B cell (primary cell): ENCODE results near the gene TTLL6. TPM values are rescaled to one million over a fixed set of nuclear protein-coding genes. Genes with fewer than 3 reads are reported as not detected.
A peak's percentile ranks its signal among the peaks of the same experiment; 100 is the strongest.

Experiments used
- ATAC-seq: fragments of 200-7000 bp; cut with Tn5 transposase; one replicate; pipeline ENCODE4 v1.10.0; 2021; ENCODE audit warnings: low read depth, mild to moderate bottlenecking, moderate number of reproducible peaks, moderate library complexity
- CTCF ChIA-PET: fragments of 350-600 bp; sonication (Branson Sonifier 250); formaldehyde crosslinking; loops from one replicate; lab custom pipeline; 2021; ENCODE audit warnings: antibody characterized with exemption, inconsistent platforms; lab: Charles Lee
- POLR2A ChIA-PET: fragments of 350-600 bp; sonication (Branson Sonifier 250); formaldehyde crosslinking; loops from one replicate; lab custom pipeline; 2021; ENCODE audit warnings: antibody characterized with exemption; lab: Charles Lee
- DNase-seq: peaks from one replicate; pipeline ENCODE4 v3.0.0; 2013
- H2AFZ ChIP-seq: 2 replicates; pipeline ENCODE4 v1.6.1; 2012; ENCODE audit warnings: mild to moderate bottlenecking, low read depth, low read length; ENCODE audit not compliant: insufficient read depth, poor library complexity, severe bottlenecking
- H3K27ac ChIP-seq, 2 donors: 1 replicate in 1 of 2; 2 replicates in 1 of 2; pipeline ENCODE4 v1.5.1; 2012 to 2013; ENCODE audit warnings: low read length in 2 of 2, mild to moderate bottlenecking in 2 of 2, moderate library complexity in 1 of 2
- H3K27me3 ChIP-seq, 4 experiments: fragments of 200-600 bp in 1 of 4; sonication (generic) in 1 of 4; replicated peaks in 1 of 4; 1 replicate in 2 of 4; 2 replicates in 2 of 4; pipeline versions ENCODE4 v1.6.1 to v1.7.0; 2013 to 2016; ENCODE audit warnings: low read length in 3 of 4, mild to moderate bottlenecking in 2 of 4, mixed read lengths in 1 of 4, moderate library complexity in 1 of 4; ENCODE audit not compliant: insufficient read depth in 4 of 4, control insufficient read depth in 3 of 4; ENCODE audit errors: control extremely low read depth in 1 of 4
- H3K36me3 ChIP-seq, 2 experiments: replicated peaks in 1 of 2; 1 replicate in 1 of 2; 2 replicates in 1 of 2; pipeline versions ENCODE4 v1.6.1 to v1.7.1; 2013; ENCODE audit warnings: low read length in 1 of 2; ENCODE audit not compliant: insufficient read depth in 2 of 2, control insufficient read depth in 1 of 2; ENCODE audit errors: control extremely low read depth in 1 of 2, extremely low read depth in 1 of 2
- H3K4me1 ChIP-seq, 2 donors: fragments of 200-600 bp in 1 of 2; sonication (generic) in 1 of 2; 1 replicate in 1 of 2; 2 replicates in 1 of 2; pipeline versions ENCODE4 v1.5.1 to v1.6.1; 2013 to 2017; ENCODE audit warnings: low read length in 2 of 2; ENCODE audit not compliant: control insufficient read depth in 2 of 2, insufficient read depth in 2 of 2
- H3K4me2 ChIP-seq: replicated peaks from 2 replicates; pipeline ENCODE3; 2012; ENCODE audit warnings: mild to moderate bottlenecking, low read depth, low read length; ENCODE audit not compliant: poor library complexity, severe bottlenecking
- H3K4me3 ChIP-seq, 5 experiments: fragments of 200-600 bp in 1 of 5; sonication (generic) in 1 of 5; 1 replicate in 3 of 5; 2 replicates in 2 of 5; pipeline versions ENCODE4 v1.5.1 to v1.7.0; 2011 to 2016; ENCODE audit warnings: low read length in 4 of 5, mild to moderate bottlenecking in 4 of 5, low read depth in 2 of 5, control low read depth in 1 of 5, moderate library complexity in 1 of 5; ENCODE audit not compliant: insufficient read depth in 1 of 5; ENCODE audit errors: control extremely low read depth in 1 of 5, extremely low read depth in 1 of 5
- H3K79me2 ChIP-seq: fragments of 200-600 bp; sonication (generic); one replicate; pipeline ENCODE4 v1.6.0; 2016; ENCODE audit warnings: low read length; ENCODE audit not compliant: control insufficient read depth, insufficient read depth
- H3K9ac ChIP-seq: fragments of 200-600 bp; sonication (generic); 2 replicates; pipeline ENCODE4 v1.6.1; 2017; ENCODE audit warnings: mild to moderate bottlenecking, low read length, moderate library complexity
- H3K9me3 ChIP-seq, 3 donors: one replicate each; pipeline versions ENCODE4 v1.6.1 to v1.7.1; 2013; ENCODE audit warnings: low read length in 2 of 3; ENCODE audit not compliant: control insufficient read depth in 2 of 3, insufficient read depth in 1 of 3; ENCODE audit errors: control extremely low read depth in 1 of 3
- H4K20me1 ChIP-seq: 2 replicates; pipeline ENCODE4 v1.6.0; 2012; ENCODE audit warnings: mild to moderate bottlenecking, low read length; ENCODE audit not compliant: insufficient read depth, control insufficient read depth, poor library complexity, severe bottlenecking
- H3K27ac Mint-ChIP-seq: one replicate; pipeline ENCODE4 v1.8.0; 2021; ENCODE audit warnings: mixed read lengths
- H3K27me3 Mint-ChIP-seq: one replicate; pipeline ENCODE4 v1.8.0; 2021; ENCODE audit warnings: mixed read lengths
- H3K4me1 Mint-ChIP-seq: one replicate; pipeline ENCODE4 v1.8.0; 2021; ENCODE audit warnings: mixed read lengths
- H3K4me3 Mint-ChIP-seq: one replicate; pipeline ENCODE4 v1.8.0; 2021; ENCODE audit warnings: mixed read lengths
- H3K9me3 Mint-ChIP-seq: one replicate; pipeline ENCODE4 v1.8.0; 2022; ENCODE audit warnings: mixed read lengths; ENCODE audit not compliant: insufficient read depth
- EZH2 ChIP-seq: IDR thresholded peaks from 2 replicates; pipeline ENCODE4 v1.6.1; 2012; ENCODE audit warnings: borderline replicate concordance, low read depth, mild to moderate bottlenecking, moderate library complexity, low read length; ENCODE audit not compliant: insufficient read depth, poor library complexity, severe bottlenecking
- WGBS: methylation state at CpG from one replicate; pipeline ENCODE4 v1.1.5; 2013; ENCODE audit warnings: missing lambda C conversion rate; ENCODE audit not compliant: insufficient coverage; 5-methylcytosine and 5-hydroxymethylcytosine counted together
- intact Hi-C: fragments of 100-400 bp; cut with micrococcal nuclease; formaldehyde crosslinking; loops from one replicate; pipeline ENCODE4 v1.10.0; 2022
- polyA plus RNA-seq: library from polyadenylated mRNA; depleted of rRNA; stranded (reverse); fragments of >200 nt; gene quantifications from 2 replicates; pipeline ENCODE4 v1.2.3, GENCODE V29; 2012
- total RNA-seq, 2 donors: library from RNA; stranded (reverse); fragments of 120-200 nt in 1 of 2; gene quantifications; 1 replicate in 1 of 2; 2 replicates in 1 of 2; pipeline versions ENCODE4 v1.2.3 to v1.2.4, GENCODE V29; 2013 to 2022
- TF ChIP-seq, protein P1 (sequence below): fragments of 200-600 bp; IDR thresholded peaks from one replicate; pipeline ENCODE4 v1.8.0; 2022; ENCODE audit warnings: antibody characterized with exemption, mild to moderate bottlenecking

The TTLL6 gene
- total and polyA plus RNA-seq, 2 donors (not counting 1 experiment from before 2014, with no cell fraction given): not detected

DNA sequence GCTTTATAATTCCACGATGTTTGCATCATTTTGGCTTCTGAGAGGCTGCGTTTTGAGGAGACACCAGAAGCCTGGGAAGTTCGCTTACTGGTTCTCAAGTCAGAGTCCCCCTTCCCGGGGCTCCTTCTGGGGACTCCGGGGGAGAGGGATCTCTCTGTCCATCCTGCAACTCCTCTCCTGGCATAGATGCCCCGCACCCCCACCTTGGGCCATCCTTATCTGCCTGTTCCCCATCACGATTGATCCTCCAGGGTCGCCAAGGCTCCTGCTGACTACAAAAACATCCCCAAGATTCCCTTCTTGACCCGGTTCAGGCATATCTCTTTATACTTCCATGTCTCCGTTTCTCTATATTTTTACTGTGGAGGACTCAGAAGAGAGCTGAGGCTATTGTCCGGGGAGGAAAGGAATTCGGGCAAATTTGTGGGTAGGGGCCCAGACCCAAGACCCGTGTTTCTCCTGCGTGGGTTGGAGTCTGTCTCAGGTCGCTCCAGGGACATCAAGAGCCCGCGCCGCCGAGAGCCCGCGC, 70.0 kb downstream of the TTLL6 start:
- peaks cover 80% of the 10 kb centered on the region for H3K27me3 Mint-ChIP-seq
- Histone ChIP-seq H3K36me3 (no peaks in the 10 kb centered on the region), H3K27ac (no peak overlapping the region), H3K27me3 (peaks cover 0 to 94% (median 88%) of the 10 kb centered on the region in 4 experiments), H3K4me2 (peak overlapping the region; percentile 13), H2AFZ (no peak overlapping the region), H3K79me2 (no peaks in the 10 kb centered on the region), H3K4me3 (no peak overlapping the region), H3K9ac (no peak overlapping the region), H3K9me3 (peaks cover 1 to 33% (median 6%) of the 10 kb centered on the region in 3 donors), H4K20me1 (no peaks in the 10 kb centered on the region), H3K4me1 (peaks cover 3 to 41% of the 10 kb centered on the region in 2 donors)
- peaks cover 7% of the 10 kb centered on the region for H3K4me1 Mint-ChIP-seq
- no peaks in the 10 kb centered on the region for H3K9me3 Mint-ChIP-seq
- ATAC-seq: no peak
- H3K4me3 Mint-ChIP-seq: no peak overlapping the region
- ChIA-PET CTCF (interaction anchor here (1.1 to 1.7 kb wide), 3 partner anchors 9 to 950 kb away, joined by 3 to 5 read pairs (median 4); no protein-coding TSS in a partner anchor), POLR2A (no interaction called here)
- no peak overlapping the region for H3K27ac Mint-ChIP-seq
- TF ChIP-seq, protein P1, sequence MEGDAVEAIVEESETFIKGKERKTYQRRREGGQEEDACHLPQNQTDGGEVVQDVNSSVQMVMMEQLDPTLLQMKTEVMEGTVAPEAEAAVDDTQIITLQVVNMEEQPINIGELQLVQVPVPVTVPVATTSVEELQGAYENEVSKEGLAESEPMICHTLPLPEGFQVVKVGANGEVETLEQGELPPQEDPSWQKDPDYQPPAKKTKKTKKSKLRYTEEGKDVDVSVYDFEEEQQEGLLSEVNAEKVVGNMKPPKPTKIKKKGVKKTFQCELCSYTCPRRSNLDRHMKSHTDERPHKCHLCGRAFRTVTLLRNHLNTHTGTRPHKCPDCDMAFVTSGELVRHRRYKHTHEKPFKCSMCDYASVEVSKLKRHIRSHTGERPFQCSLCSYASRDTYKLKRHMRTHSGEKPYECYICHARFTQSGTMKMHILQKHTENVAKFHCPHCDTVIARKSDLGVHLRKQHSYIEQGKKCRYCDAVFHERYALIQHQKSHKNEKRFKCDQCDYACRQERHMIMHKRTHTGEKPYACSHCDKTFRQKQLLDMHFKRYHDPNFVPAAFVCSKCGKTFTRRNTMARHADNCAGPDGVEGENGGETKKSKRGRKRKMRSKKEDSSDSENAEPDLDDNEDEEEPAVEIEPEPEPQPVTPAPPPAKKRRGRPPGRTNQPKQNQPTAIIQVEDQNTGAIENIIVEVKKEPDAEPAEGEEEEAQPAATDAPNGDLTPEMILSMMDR: no peak
- no peak for TF ChIP-seq EZH2
- no peak for DNase-seq
- intact Hi-C loops: loop anchor here (2.0 kb wide), 1 partner anchor 22 kb away; no protein-coding TSS in a partner anchor
- WGBS: 18% methylated on average over 14 of the region's 21 CpGs
